Erythroblast (primary cell): ENCODE results near the gene NEUROG1.

Experiments
- DNase-seq, 2 experiments: peaks; one replicate each; lab custom pipeline; 2025; lab: John Stamatoyannopoulos, UW
- GATA1 ChIP-seq: IDR thresholded peaks from 2 replicates; pipeline ENCODE4 v1.6.1; 2011; ENCODE audit warnings: low read depth, mild to moderate bottlenecking, control low read depth, low read length, moderate library complexity
- POLR2A ChIP-seq: IDR thresholded peaks from 2 replicates; pipeline ENCODE4 v1.6.1; 2011; ENCODE audit warnings: mild to moderate bottlenecking, low read length

Gene NEUROG1

DNA sequence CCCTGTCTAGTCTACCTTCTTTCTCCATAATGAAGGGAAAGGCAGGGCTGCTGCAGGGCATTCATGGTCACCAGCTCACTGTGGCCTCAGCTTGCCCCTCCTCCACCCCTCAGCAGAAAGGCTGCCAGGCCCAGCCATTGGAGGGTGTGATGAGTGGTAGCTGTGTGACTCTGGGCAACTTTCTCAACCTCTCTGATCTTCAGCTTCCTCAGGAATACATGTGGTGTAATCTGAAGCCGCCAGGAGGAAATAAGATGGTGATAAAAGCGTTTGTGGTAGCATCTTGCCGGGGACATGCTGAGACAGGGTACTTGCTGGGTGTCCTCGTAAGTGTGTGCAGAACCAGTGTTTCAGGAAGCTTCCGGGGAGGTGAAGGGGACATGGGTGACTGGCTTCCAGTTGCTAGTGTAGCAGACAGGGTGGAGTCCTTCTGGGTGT, 33.2 kb upstream of the NEUROG1 start:
- TF ChIP-seq GATA1 (no peak), POLR2A (no peak)
- DNase-seq = no peak

- TF ChIP-seq GATA1 (no peak), POLR2A (no peak)
- no peak for DNase-seq
Measured at GRCh38 chr5:135568246-135568645, 32.5 kb upstream of the NEUROG1 start.

DNA sequence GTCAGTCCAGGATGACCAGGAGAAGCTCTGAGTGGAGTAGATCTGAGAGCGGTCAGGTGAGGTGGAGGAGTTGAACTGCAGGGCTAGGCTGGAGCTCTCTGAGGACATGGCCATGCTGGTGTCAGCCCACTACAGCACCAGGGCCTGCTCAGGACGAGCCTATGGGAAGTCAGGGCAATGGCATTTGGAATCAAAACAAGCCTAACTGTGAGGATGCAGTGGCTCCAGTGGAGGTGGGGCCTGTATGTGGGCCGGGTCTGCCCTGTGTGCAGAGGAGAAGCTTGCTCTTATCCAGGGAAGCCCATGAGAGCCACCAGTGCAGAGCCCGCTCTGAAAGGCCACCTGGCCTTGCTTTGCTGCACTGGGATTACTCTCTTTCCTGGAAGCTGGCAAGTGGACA, 31.9 kb upstream of the NEUROG1 start:
- TF ChIP-seq GATA1 = no peak
- TF ChIP-seq POLR2A = no peak
- DNase-seq = no peak

DNA sequence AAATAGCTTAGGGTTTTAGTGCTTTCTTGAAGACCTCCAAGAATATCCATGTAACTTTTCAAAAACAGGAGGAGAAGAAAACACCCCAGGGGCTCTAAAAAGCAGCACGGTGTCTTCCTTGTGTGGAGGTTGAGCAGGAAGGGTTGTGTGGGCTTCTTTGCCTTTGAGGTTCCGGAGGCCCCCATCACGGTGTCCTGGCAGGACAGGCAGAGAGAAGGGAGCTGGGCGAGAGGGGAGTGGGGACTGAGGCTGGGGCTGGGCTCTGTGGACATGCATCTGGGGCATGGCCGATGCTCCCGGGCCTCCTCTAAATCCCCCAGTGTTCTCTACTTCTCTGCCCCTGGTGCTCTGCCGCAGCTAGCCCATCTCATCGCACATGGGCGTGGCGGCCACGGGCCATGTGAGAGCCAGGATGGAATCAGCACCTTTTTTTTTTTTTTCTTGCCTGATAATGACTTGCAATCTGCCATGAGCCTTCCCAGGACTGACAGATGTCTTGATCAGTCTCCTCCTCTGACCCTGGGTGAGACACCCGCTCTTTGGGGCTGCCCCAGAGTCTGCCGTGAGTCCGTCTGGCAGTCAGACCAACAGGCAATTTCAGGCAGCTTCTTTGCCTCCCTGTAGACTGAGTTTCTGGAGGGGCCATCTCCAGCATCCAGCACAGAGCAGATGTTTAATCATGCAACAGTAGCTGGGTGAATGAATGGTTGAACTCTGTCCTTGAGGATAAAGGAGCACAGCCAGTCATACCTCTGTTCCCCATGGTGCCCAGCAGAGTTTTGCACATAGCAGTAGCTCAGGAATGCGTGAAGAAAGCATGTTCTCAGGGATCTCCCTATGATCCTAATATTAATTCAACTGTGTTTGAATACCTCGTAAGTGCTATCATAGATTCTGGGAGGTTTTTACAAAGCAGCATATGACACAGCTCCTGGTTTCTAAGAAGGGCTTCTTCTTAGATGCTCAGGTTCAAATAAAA, 30.9 kb upstream of the NEUROG1 start:
- no peak for TF ChIP-seq POLR2A
- no peak for TF ChIP-seq GATA1
- peak in 1 of 2 experiments; percentile 32 for DNase-seq

GRCh38 chr5:135565725-135566421, 30.1 kb upstream of the NEUROG1 start:
- peak; percentile 74 to 85 for DNase-seq
- no peak for TF ChIP-seq POLR2A
- no peak for TF ChIP-seq GATA1

- no peak for TF ChIP-seq POLR2A
- no peak for TF ChIP-seq GATA1
- no peak for DNase-seq
Measured at GRCh38 chr5:135565266-135565665, 29.5 kb upstream of the NEUROG1 start.

- DNase-seq = no peak
- TF ChIP-seq POLR2A = no peak
- no peak for TF ChIP-seq GATA1
Measured at GRCh38 chr5:135564331-135564730, 28.6 kb upstream of the NEUROG1 start.

DNA sequence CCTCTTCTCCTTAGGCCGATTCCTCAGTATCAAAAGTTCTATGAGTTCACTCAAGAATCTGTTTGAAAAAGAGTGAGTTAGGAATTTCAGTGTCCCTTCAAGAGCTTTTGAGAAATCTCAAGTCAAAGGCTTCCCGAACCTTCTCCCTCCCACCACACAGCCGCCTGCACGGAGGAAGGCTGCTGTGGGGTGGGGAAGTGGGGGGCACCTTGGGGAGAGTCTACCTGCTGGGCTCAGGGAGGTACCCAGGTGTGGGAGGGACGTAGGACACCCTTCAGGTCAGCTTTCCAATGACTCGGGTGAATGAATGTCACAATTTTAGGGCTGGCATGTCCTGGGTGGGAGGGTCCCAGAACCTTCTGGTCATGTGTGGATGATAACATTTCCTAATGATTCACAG, 25.5 kb upstream of the NEUROG1 start:
- no peak for TF ChIP-seq POLR2A
- no peak for TF ChIP-seq GATA1
- DNase-seq = no peak

DNA sequence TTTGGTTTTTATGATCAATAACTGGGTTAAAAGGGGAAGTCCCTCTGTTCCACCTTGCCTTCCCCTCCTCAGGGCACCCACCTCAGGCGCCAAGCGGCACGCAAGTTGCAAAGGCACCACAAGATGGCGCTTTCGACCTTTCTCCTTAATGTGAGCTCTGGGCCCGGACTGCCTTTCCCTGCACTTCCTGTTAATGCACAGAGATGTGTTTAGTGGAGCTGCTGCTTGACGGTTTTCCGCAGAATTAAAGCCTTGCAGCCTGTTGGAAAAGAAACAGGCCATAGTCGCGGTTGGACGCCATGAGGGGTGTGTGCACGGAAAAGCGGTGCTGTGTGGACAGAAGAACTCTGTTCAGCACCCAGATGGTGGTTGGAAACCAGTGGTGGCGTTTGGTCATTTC, 25.1 kb upstream of the NEUROG1 start:
- DNase-seq = peak; percentile 64 to 76

GRCh38 chr5:135559354-135559753, 23.6 kb upstream of the NEUROG1 start:
- TF ChIP-seq GATA1 (no peak), POLR2A (no peak)
- peak; percentile 28 to 29 for DNase-seq

More for the DNA sequence above, 25.1 kb upstream of the NEUROG1 start:
- TF ChIP-seq GATA1 = no peak
- TF ChIP-seq POLR2A = no peak

DNA sequence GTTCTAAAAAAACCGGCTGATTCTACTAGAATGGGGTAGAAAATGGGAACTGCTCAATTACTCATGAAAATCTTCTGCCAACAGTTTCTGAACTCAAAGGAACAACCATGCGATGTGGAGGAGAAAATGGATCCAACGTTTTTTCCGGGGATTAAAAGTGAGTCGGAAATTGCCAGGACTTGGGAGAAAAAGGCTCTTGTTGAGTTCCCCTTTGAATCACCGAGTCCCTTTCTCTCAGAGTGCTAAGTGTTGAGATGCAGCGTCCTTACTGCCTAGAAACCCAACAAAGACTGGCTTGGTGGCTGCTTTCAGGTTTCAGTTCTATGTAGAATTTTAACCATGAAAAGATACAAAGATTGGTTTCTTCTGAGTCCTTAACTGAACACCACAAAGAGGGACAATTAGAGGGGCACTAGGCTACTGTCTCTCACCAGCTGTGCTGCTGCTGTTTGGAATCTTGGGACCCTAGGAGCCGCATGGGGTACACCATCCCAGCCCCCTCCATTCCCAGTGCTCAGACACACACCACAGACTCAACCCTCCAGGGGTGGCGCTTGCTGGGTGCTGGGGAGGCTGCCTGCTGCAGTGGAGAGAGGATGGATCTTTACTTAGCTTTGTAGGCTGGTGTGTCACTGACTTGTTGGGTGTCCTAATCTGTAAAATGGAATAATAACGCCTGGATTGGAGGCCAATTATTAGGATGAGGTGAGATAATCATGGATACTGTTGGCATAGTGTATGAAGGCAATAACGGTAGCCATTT, 21.5 kb upstream of the NEUROG1 start:
- TF ChIP-seq POLR2A = no peak
- no peak for TF ChIP-seq GATA1
- no peak for DNase-seq

- no peak for DNase-seq
- TF ChIP-seq POLR2A (no peak), GATA1 (no peak)
Measured at GRCh38 chr5:135556620-135557019, 20.9 kb upstream of the NEUROG1 start.

- TF ChIP-seq POLR2A = no peak
- TF ChIP-seq GATA1 = no peak
- no peak for DNase-seq
Measured at GRCh38 chr5:135555530-135555929, 19.8 kb upstream of the NEUROG1 start.
